HG02852 (cell line): ENCODE data around the gene RAB33A.

Experiments
- ATAC-seq: cut with Tn5 transposase; IDR thresholded peaks from one replicate; pipeline ENCODE4 v1.9.1; 2021; ENCODE audit warnings: mild to moderate bottlenecking, moderate library complexity; ENCODE audit not compliant: unreplicated experiment

The RAB33A gene

GRCh38 chrX:130171446-130172126 lies at the start of gene RAB33A:
RAB33A (plus strand) TSS chrX:130171962; CDS start chrX:130172063, 101 bp downstream.
- peak; percentile 16 for ATAC-seq

- no peak for ATAC-seq
These were observed 47.2 kb upstream of the RAB33A start for GRCh38 chrX:130124577-130124976.

GRCh38 chrX:130125091-130125874 lies 46.5 kb upstream of the RAB33A start:
- ATAC-seq: no peak

GRCh38 chrX:130130990-130131389 lies 40.8 kb upstream of the RAB33A start:
- no peak for ATAC-seq

GRCh38 chrX:130136496-130136895 lies 35.3 kb upstream of the RAB33A start:
- ATAC-seq: no peak

GRCh38 chrX:130136961-130137360 lies 34.8 kb upstream of the RAB33A start:
- ATAC-seq: no peak

- ATAC-seq: no peak
These were observed 32.1 kb upstream of the RAB33A start for GRCh38 chrX:130139474-130140201.

GRCh38 chrX:130144509-130144908 lies 27.3 kb upstream of the RAB33A start:
- no peak for ATAC-seq

GRCh38 chrX:130145123-130145522 lies 26.6 kb upstream of the RAB33A start:
- ATAC-seq: no peak

- ATAC-seq: no peak
These were observed 24.1 kb upstream of the RAB33A start for GRCh38 chrX:130147631-130148030.

- no peak for ATAC-seq
These were observed 16.2 kb upstream of the RAB33A start for GRCh38 chrX:130155564-130155963.

- no peak for ATAC-seq
These were observed 13.5 kb upstream of the RAB33A start for GRCh38 chrX:130158311-130158710.

- no peak for ATAC-seq
These were observed 12.0 kb upstream of the RAB33A start for GRCh38 chrX:130159776-130160175.

GRCh38 chrX:130162094-130162735 lies 9.5 kb upstream of the RAB33A start:
- ATAC-seq: no peak

GRCh38 chrX:130163398-130163797 lies 8.4 kb upstream of the RAB33A start:
- no peak for ATAC-seq

- no peak for ATAC-seq
These were observed 6.5 kb upstream of the RAB33A start for GRCh38 chrX:130165181-130165702.

GRCh38 chrX:130165703-130166502 lies 5.9 kb upstream of the RAB33A start, which contains the start of gene AIFM1:
AIFM1 (minus strand) TSS chrX:130165841; CDS start chrX:130165656, 185 bp downstream.
- peak; percentile 86 for ATAC-seq

- ATAC-seq: no peak
These were observed 5.3 kb upstream of the RAB33A start for GRCh38 chrX:130166503-130166777.

GRCh38 chrX:130167040-130167439 lies 4.7 kb upstream of the RAB33A start:
- ATAC-seq: no peak

- peak; percentile 79 for ATAC-seq
These were observed 863 bp upstream of the RAB33A start for GRCh38 chrX:130170752-130171445.
